IPS DF 19.7 (cell line): Measurements from ENCODE around the gene IARS2.
"Not testable (repeated sequence)": the region's sequence is repeated elsewhere in the genome, so short reads cannot be mapped to it uniquely, and the experiment has no call there.

Experiments used
- DNase-seq: peaks from one replicate; pipeline ENCODE4 v3.0.0-alpha.2; 2013; ENCODE audit warnings: low read depth, low spot score

The IARS2 gene

DNA sequence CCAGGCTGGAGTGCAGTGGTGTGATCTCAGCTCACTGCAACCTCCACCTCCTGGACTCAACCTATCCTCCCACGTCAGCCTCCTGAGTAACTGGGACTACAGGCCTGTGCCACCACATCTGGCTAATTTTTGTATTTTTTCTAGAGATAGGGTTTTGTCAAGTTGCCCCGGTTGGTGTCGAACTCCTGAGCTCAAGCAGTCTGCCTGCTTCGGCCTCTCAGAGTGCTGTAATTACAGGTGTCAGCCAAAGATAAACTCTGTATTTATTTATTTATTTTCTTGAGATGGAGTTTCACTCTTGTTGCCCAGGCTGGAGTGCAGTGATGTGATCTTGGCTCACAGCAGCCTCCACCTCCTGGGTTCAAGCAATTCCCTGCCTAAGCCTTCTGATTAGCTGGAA, 18.7 kb downstream of the IARS2 start:
- DNase-seq, result not testable (repeated sequence)

DNA sequence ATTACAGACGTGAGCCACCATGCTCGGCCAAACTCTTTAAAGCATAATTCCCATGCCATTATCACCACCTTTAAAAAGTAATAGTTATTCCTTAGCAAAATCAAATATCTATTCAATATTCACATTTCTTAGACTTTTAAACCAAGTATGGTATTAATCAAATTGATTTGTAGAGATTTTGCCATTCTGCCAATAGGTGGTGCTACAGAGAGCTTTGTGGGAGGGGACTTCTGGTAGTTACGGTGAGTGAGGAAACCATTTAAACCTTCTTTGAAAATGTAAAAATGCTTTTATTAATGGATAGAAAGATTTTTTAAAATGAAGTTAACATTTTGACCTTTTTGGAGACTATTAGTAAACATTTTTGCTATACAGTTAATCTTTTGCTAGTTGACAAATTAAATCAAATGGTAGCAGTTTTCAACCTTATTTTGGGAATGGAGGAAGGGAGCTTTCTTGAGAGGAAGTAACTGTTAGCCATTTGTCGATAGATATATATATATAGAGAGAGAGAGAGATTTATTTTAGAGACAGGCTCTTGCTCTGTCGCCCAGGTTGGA, 19.3 kb downstream of the IARS2 start:
- no peak for DNase-seq

DNA sequence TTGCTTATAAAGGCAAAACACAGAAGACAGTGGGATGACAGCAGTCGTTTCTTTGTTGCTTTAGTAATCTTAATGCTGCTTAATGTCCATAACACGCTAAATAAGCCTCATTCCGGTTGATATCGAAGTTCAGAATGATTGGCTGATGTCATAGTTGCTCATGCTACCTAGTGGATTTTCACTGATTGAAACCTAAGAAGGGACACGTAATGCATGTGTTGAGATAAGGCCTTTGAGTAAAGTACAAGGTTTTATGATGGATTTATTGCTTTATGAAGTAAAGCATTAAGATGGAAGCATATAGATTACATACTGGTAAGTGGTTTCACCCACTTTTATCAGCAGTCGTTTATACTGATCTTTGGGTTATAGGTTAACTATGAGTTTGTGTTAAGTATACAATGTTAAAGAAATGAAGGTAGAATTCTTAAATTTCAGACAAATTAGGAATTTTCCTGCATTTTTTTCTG, 25.1 kb downstream of the IARS2 start:
- no peak for DNase-seq

DNA sequence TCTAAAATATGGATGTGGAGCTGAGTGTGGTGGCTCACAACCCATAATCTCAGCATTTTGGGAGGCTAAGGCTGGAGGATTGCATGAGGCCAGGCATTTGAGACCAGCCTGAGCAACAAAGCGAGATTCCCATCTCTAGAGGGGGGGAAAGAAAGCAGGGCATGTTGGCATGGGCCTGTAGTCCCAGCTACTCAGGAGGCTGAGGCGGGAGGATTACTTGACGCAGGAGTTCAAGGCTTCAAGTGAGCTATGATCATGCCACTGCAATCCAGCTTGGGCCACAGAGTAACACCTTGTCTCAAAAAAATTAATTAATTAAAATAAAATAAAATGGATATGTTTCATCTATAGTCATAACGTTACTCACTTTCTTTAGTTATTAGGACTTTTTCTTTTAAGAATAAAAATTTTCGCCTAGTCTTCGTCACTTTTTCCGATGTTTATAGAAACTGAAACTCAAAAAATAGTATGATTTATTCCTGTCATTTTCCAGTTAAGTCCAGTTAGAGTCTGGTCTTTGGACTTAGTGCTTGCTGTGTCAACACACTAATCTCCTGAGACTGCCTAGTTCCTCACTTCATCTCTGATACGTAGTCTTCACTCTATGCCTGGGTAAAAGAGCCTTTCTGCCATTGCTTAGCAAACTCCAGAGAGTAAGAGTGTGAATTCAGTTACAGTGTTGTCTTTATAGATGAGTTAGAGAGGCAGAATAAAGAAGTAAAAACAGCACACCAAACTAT, 28.0 kb downstream of the IARS2 start:
- no peak for DNase-seq

DNA sequence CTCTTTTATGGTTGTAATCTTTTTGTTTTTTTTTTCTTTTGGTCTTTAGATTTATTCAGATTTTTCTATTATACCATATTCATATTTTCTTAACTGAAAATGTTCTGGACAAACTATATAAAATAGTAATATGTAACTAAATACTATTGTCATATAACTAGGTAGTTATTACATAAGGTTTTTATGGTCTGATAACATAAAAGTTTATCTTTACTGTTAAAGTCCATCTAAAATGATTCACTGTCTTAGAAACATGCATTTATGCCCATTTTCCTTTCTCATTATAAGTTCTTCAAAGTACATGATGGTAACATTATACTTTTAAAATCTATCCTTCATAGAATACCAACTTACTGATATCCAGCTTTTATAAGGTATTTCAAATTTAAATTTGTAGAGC, 29.1 kb downstream of the IARS2 start:
- DNase-seq, result no peak

DNA sequence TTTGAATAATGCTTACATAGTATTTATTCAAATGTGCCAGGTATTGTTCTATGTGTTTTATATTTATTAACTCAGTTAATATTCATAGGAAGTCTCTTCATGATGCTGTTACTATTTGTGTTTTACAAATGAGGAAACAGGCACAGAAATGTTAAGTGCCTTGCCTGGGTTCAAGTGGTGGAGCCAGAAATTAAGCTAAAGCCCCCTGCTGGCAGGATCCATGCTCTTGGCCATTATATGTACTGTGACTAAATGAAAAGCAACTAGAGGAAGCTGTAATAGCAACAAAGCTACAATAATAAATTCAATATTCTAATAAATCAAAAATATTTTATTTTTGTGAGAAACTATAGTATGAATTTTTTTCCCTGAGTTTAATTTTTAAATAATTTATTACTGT, 30.0 kb downstream of the IARS2 start:
- DNase-seq, result no peak

DNA sequence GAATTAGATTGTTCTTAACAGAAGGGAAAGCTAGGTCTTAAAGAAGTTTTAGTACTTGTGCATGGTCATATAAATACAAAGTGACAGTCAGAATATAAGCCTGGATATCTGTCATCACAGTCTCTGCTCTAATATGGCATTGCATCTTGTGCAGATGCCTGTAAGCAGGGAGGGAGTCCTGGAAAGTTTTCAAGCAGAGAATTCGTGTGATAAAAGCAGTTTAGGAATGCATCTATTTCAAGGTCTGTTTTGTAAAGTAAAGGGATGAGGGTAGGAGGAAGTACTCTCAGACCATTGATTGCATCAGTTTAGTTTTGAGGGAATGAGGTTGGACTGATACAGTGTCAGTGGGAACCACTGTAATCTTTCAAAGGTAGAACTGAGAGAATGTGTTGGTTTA, 30.6 kb downstream of the IARS2 start:
- DNase-seq, result no peak

DNA sequence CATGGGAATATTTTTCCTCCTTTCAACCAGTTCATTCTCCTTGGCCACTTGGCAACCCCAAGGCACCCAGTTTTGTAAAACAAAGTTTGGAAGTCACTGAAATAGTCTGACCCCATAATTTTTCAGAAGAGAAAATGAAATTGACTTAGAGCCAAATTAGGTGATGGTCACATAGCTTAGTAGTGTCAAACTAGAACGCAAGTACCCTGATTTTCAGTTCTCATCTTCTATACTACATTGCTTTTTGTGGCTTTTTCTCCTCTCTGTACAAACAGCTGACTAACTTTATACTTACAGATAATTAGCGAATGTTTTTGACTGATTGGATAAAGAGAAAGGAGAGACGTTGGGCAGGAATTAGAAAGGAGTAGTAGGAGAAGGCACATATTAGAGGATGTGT, 33.1 kb downstream of the IARS2 start:
- no peak for DNase-seq

DNA sequence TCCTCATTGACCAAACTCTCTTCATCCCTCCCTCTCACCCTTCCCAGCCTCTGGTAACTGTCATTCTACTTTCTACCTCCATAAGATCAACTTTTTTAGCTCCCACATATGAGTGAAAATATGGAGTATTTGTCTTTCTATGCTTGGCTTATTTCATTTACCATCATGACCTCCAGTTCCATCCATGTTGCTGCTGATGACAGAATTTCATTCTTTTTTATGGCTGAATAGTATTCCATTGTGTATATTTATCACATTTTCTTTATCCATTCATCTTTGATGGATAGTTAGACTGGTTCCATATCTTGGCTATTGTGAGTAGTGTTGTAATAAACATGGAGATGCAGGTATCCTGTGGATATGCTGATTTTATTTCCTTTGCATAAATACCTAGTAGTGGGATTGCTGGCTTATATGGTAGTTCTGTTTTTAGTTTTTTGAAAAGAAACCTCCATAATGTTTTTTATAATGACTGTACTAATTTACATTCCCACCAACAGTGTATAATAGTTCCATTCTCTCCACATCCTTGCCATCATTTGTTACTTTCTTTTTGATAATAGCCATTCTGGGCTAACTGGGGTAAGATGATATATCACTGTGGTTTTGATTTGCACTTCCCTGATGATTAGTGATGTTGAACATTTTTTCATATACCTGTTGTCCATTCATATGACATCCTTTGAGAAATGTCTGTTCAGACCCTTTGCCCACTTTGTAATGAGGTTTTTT, 35.7 kb downstream of the IARS2 start:
- DNase-seq, result no peak

DNA sequence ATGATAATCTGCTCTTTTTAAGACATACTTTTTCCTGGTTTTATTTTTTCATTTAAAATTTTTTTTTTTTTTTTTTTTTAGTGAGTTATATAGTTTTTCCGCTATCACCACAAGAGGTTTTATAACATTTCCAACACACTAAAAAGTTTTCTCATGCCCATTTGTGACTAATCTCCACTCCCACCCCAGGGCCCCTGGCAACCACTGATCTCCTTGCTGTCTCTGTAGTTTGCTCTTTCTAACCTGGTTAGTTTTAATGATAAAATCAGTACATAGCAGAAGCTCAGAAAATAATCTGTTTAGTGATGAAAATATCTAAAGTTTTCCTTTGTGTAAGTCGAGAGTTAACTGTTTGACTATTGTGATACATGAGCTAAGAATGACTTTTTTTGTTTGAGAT, 41.8 kb downstream of the IARS2 start:
- no peak for DNase-seq

DNA sequence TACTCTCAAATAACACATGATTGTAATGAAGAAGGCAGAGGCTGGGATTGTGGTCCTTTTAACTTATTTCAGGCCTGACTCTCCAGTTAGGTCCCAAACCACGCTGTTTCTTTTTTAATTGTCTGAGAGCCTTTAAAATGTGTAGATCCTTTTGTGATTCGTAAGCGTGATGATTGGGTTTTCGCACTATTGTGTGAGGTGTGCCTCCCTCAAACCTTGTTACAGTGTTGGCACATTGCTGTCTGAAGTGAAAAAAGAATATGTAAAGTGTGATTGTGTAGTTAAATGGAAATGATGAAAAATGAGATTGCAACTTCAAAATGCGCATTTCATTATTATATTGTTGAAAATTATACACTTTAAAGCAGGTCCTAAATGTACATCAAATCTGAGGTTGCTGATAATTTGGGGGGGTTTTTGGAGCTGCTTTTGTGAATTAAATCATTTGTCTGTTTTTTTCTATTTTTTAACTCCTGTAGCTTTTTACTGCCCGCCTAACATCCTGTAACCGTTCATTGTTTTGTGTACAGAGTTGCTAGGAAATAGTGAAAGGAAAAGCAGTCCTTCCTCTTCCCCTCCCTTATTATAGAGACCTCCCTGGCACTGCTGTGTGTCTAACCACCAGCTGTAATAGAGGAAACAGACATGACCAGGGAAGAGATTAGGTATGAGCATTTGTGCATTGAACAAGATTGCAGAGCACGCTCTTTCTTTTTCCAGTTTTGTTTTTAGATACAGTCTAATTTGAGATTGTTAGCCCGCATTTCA, 43.3 kb downstream of the IARS2 start:
- no peak for DNase-seq

DNA sequence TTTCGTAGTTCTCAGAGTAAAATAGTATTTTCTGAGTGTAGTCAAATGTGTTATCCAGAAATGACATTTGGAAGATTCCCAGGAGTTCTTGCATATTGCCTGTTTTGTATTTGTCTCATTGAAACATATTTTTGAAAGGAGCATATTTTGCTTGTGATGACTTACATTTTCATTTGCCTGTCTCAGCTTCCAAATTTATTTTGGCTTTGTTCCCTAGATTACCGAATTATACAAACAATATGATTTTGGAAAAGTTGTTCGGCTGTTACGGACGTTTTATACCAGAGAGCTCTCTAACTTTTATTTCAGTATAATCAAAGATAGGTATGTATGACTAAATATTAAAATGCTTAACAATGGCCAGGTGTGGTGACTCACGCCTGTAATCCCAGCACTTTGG, 46.0 kb downstream of the IARS2 start:
- DNase-seq, result no peak

DNA sequence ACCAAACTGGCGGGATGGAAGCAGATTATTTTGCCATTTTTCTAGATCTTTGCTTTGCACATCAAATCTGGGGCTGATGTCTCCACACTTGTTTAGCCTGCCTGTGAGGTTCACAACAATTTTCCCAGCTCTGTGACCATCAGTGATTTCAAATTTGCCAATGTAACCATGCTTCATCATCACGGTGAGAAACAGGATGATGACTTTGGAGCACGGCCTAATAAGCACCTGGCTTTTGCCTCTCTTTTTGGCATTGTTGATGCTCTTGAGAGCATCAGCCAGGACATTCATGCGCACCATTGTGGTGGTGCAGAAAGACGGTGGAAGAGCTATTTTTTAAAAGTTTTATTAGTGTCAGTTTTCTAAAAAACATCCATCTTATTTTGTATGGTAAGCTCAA, 50.1 kb downstream of the IARS2 start:
- no peak for DNase-seq

DNA sequence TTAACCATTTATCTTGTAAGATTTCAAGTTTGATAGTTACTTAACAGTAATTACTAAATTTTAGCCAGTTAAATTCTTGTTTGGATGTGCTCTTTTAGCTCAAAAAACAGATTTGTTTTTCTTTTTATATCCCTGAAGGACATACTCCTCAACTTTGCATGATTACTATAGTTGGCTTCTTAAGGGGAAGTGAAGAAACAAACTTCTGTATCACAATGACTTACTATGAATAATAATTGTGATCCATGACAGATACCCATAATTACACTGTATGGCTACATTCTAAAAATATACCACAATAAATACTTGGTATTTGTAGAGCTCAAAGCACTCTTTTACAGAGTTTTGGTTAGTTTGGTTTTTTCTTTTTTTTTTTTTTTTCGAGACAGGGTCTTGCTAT, 55.8 kb downstream of the IARS2 start:
- no peak for DNase-seq

DNA sequence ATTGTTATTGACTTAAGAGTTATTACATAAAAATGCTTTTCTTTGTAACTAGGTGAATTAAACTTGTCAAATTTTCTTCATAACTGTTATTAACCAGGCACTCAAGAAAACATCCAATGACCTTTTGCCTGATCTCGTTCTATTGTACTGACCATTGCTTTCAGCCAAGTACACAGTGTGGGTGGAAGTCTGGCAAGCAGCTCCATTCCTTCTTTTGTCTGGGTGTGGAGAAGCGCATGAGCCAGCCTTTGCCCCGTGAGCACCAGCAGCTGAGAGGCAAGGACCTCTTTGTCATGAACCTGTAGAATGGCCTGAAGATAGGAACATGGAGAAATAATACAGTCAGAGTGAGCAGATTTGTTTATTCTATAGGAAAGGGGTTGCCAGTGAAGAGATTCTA, 57.5 kb downstream of the IARS2 start:
- no peak for DNase-seq

DNA sequence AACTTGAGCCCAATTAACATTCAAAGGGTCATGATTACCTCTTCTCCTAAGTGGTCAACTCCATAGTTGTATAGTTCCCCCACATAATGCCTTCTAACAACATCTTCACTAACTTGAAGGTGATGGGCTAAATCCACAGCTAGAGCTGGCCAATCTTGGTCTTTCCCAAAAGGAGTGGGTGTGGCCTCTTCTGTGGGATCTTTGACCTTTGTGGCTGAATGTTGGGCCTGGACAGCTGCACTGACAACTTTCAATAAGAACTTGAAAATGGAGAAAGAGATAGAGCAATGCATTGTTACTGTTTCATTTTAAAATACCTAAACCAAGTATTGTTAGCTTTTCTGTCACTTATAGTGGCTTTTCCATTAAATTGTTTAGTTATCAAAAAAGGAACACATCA, 59.2 kb downstream of the IARS2 start:
- DNase-seq, result no peak

DNA sequence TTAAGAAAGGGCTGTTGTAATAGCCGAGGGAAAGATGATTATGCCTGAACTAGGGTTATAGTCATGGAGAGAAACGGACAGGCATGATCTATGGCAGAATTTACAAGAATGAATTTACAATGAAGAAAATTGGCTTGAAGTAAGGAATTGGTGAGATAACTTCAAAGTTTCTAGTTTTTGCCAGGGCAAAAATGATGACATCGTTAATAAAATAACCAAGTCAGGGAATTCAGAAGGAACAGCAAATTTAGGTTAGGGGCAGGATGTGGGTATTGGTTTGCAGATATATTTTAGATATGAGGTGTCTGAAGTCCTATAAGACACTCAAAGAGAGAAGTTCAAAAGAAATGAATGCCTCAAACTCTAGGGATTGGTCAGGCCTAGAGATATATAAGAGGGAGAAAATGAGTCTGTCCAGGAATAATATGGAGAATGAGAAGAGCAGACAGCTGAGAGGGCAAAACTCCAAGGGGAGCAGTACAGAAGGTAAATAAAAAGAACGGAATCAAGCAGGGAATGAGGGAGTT, 62.8 kb downstream of the IARS2 start:
- DNase-seq, result no peak

DNA sequence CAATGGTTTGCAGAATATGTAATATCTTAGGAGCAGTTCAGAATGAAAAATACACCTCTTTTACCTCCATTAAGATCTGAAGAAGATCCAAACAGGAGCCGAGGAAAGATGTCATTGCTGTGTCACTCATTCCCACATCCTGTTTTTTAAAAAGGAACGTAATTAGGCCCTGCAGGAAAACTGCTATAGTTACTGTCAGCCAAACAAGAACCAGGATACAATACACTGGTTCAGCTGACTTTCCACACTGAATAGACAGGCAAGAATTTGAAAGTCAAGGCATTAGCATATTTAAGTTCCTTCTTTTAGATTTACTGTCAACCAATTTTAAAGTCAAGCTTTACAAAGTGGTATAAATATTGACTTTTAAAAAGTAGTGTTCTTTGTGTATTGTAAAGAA, 63.8 kb downstream of the IARS2 start:
- no peak for DNase-seq

DNA sequence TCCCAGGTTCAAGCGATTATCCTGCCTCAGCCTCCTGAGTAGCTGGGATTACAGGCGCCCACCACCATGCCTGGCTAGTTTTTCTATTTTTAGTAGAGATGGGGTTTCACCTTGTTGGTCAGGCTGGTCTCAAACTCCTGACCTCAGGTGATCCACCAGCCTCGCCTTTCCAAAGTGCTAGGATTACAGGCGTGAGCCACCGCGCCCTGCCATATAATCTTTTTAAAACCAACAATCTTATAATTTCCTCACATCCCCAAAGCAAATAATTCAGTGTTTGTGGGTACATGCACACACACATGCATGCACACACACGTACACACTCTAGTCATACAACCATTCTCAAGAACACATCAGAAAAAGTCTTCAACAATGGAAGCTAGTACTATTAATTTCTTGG, 64.6 kb downstream of the IARS2 start:
- DNase-seq, result not testable (repeated sequence)

DNA sequence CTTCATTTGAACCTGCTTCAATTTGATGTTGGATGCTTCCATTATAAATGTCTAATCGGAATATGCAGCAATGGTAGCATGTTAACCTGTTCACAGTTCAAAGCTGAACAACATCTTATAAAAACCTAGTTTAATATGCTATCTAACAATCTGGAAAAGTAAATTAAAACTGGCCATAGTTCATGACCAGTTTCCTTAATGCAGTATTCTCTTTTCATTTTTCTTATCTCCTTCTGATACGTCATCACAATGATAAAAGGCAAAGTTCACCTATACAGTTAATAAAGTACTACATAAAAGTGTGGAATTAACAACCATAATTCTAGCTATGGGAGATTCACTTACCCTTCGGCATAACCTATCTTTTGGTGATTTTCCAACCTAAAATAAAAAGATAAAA, 65.1 kb downstream of the IARS2 start:
- DNase-seq, result no peak

DNA sequence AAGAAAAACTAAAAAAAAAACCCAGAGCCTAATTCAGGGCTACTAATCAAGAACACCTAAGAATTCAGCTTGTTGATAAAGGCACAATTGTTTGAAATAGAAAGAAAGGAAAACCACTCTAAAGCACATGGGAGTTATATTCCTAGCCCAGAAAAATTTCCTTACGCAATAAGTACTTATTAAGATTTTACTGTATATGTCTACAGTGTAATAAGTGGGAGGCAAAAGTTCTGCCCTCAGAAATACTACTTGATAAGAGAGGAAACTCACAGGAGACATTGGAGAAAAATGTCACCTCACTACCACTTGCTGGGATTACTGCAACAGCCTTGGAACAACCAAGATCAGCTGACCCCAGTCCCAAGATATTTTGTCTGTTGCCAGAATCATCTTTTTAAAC, 66.1 kb downstream of the IARS2 start:
- DNase-seq, result no peak

DNA sequence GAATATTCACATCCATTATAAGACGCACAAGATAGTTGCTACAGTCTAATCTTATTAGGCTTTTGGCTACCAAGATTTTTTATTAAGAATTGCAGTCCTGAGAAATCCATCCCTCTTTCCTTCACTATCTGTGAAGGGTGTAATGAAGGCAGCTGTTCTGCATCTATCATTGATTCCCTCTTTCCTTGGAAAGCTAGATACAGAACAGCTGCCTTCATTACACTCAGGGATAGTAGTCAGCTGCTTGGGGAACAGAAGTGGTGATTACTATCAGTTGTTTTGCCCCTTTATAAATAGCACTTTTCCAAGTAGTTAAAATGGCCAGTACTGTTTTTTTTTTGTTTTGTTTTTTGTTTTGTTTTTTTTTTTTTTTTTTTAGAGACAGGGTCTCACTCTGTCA, 70.2 kb downstream of the IARS2 start:
- no peak for DNase-seq
